Thymus (tissue), 11 donors: ENCODE data around the gene FGD5. TPM values are rescaled to one million over a fixed set of nuclear protein-coding genes. Genes with fewer than 3 reads are reported as not detected.

ENCODE experiments used
- DNase-seq, 9 donors: peaks; one replicate each; pipeline ENCODE4 v3.0.0-alpha.2; 2013; ENCODE audit warnings: low spot score in 9 of 9, low read depth in 6 of 9, missing footprints in 1 of 9
- H3K27ac ChIP-seq, 2 donors: one replicate each; pipeline ENCODE4 v1.5.1; 2013; ENCODE audit warnings: control low read depth in 1 of 2, low read depth in 1 of 2, low read length in 1 of 2, mild to moderate bottlenecking in 1 of 2, moderate library complexity in 1 of 2
- H3K27me3 ChIP-seq, 2 donors: one replicate each; pipeline ENCODE4 v1.5.1; 2013; ENCODE audit warnings: low read length in 1 of 2; ENCODE audit not compliant: control insufficient read depth in 2 of 2, insufficient read depth in 1 of 2
- H3K36me3 ChIP-seq, 2 donors: one replicate each; pipeline ENCODE4 v1.5.1; 2013; ENCODE audit warnings: low read length in 1 of 2, mild to moderate bottlenecking in 1 of 2, moderate library complexity in 1 of 2; ENCODE audit not compliant: control insufficient read depth in 2 of 2, insufficient read depth in 2 of 2
- H3K4me1 ChIP-seq, 2 donors: one replicate each; pipeline ENCODE4 v1.5.1; 2013; ENCODE audit warnings: low read length in 2 of 2; ENCODE audit not compliant: control insufficient read depth in 2 of 2, insufficient read depth in 2 of 2
- H3K4me3 ChIP-seq, 2 donors: one replicate each; pipeline ENCODE4 v1.5.1; 2013; ENCODE audit warnings: low read length in 2 of 2, control low read depth in 1 of 2, mild to moderate bottlenecking in 1 of 2
- H3K9me3 ChIP-seq, 2 donors: one replicate each; pipeline ENCODE4 v1.5.1; 2013; ENCODE audit warnings: low read length in 1 of 2, mild to moderate bottlenecking in 1 of 2; ENCODE audit not compliant: control insufficient read depth in 2 of 2, insufficient read depth in 1 of 2
- WGBS: extraction: QIAGEN DNeasy Blood & Tissue Kit; methylation state at CpG from one replicate; pipeline ENCODE4 v1.1.7; 2013; 5-methylcytosine and 5-hydroxymethylcytosine counted together
- polyA plus RNA-seq: library from polyadenylated mRNA; stranded (reverse); fragments of 200-250 nt; gene quantifications from one replicate; pipeline ENCODE4 v1.2.3, GENCODE V29; 2013
- total RNA-seq: library from RNA; stranded (reverse); fragments of 120-200 nt; gene quantifications from one replicate; pipeline ENCODE4 v1.2.4, GENCODE V29; 2013
- donor health status: healthy.

Gene FGD5
- total and polyA plus RNA-seq, 2 donors, result 2.0 to 2.9 TPM

DNA sequence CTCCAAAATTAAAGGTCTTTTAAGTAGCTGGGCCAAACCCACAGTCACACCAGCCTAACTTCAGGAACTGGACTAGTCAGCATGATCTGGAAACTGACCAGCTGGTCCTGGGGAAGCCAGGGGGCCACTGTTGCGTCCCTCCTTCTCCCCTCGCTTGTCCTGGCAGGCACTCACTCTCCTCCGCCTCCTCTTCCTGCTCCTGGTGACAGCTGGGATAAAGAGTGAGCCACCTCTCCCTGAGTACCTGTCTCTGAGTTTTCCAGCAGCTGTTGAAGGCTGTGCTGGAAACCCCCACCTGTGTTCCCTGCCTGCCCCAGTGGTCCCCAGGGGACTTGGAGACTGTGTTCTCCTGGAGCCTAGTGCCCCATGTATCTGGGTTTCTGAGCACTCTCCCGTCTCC, 56.0 kb downstream of the FGD5 start:
- Histone ChIP-seq H3K36me3 (no peaks in the 10 kb centered on the region), H3K4me1 (peaks cover 0 to 17% of the 10 kb centered on the region in 2 donors), H3K9me3 (no peaks in the 10 kb centered on the region), H3K27me3 (no peaks in the 10 kb centered on the region), H3K27ac (no peak overlapping the region), H3K4me3 (no peak overlapping the region)
- WGBS, result 86% methylated on average over 4 of the region's 4 CpGs
- no peak for DNase-seq

DNA sequence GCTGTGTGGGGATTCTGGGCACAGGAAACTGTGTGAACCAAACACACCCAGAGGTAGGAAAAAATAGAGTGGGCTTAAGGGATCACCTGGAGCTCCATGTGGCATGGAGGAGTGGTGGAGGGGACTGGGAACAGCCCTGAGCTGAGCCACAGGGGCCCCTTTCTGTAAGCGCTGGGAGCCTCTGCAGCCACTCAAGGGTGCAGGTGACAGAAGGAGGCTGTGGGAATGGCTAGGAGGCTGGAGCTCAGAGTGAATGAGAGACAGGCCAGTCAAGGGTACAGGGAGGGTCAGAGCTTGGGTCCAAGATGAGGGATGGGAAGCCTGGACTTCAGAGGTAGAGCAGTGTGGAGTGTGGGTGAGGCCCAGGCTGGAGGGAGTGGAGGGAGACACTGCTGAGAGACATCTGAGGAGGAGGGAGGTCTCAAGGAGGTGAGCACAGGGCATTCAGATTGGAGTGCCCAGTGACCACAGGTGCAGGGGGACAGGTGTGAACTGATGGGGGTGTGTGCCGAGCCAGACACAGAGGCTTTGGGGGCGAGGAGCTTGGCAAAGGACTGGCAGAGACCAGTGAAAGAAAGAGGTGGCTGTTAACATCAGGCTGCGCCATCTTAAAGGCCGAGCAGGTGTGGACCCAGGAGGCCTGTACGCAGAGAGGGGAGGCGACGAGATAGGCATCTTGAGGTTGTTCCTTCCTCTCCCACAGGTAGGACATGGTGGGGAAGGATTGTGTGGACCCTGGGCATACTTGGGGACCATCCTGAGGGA, 56.8 kb downstream of the FGD5 start:
- WGBS, result 90% methylated on average over 8 of the region's 8 CpGs
- Histone ChIP-seq H3K4me1 (peaks cover under 1 to 23% of the 10 kb centered on the region in 2 donors), H3K27ac (no peak overlapping the region), H3K36me3 (no peaks in the 10 kb centered on the region), H3K9me3 (no peaks in the 10 kb centered on the region), H3K4me3 (no peak overlapping the region), H3K27me3 (no peaks in the 10 kb centered on the region)
- DNase-seq, result no peak

DNA sequence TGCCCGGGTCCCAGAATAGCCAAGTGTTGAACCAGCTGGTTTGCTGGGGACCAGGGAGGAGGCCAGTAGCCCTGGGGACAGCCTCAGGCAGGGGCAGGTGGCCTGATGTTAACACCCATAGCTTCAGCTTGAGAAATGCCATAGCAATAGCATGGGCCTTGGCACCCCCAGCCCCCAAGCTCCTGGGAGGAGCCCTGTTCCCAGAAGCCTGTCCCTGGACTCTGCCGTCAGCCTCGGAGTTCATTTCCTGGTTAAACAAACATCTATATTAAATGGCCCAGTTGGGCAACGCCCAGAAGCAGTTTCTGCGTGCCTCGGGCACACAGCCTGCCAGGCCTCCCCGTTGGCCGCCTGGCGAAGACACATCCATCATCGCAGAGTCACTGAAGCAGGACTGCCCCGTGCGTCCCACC, 58.2 kb downstream of the FGD5 start:
- Histone ChIP-seq H3K36me3 (no peaks in the 10 kb centered on the region), H3K9me3 (no peaks in the 10 kb centered on the region), H3K27me3 (no peaks in the 10 kb centered on the region), H3K4me1 (peaks cover 13 to 37% of the 10 kb centered on the region in 2 donors), H3K4me3 (no peak overlapping the region), H3K27ac (no peak overlapping the region)
- no peak for DNase-seq
- WGBS, result 93% methylated on average over 12 of the region's 12 CpGs

DNA sequence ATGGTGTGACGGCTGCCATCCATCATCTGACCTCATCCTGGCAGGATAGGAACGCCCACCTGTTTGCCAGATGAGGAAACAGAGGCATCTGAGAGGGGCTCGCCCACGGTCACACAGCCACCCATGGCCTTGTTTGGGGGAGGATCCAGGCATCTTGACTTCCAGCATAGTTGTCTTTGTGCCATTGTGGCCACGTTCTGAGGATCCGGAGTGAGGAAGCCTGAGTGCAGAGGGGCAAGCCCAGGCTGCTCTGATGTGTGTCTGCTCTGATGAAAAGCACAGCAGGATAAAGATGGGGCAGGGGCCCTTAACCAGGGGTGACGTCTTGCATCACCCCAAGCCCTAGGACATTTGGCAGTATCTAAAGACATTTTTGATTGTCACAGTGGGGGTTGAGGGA, 58.7 kb downstream of the FGD5 start:
- Histone ChIP-seq H3K4me1 (peaks cover 17 to 42% of the 10 kb centered on the region in 2 donors), H3K27ac (no peak overlapping the region)

DNA sequence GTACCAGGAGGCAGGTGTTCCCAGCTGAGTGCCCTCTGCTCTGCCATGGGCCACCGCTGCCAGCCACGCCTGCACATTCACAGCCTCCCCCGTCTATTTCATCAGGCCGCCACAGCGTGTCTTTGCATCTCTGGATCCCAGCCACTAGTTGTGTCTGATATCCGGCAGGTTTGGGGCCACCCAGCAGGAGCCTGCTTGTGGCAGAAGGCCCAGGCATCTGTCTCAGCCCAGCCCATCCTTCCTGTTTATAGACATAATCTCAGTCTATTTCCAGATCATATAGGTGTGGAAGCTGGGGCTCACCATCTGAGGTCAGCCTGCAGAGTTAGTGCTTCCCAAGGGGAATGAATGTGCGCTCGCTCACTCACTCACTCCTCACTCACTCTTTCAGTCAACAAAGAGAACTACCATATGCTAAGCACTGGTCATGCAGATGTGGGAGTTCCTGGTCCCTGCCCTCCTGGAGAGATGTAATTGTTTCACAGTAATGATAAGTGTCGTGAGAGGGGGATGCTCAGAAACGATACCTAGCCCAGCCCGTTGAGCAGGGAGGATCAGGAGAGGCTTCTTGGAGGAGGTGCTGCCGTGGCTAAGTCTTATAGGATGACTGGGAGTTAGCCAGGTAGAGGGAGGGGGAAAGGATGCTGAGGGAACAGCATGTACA, 60.6 kb downstream of the FGD5 start:
- 57% methylated on average over 12 of the region's 12 CpGs for WGBS
- H3K9me3 ChIP-seq, result no peaks in the 10 kb centered on the region
- no peak overlapping the region for H3K4me3 ChIP-seq
- H3K4me1 ChIP-seq, result peaks cover 27 to 61% of the 10 kb centered on the region in 2 donors
- H3K27ac ChIP-seq, result no peak overlapping the region
- DNase-seq, result peak in 1 of 9 donors; percentile 55
- H3K27me3 ChIP-seq, result no peaks in the 10 kb centered on the region
- H3K36me3 ChIP-seq, result no peaks in the 10 kb centered on the region

More for the DNA sequence above, 58.7 kb downstream of the FGD5 start:
- Histone ChIP-seq H3K4me3 (no peak overlapping the region), H3K27me3 (no peaks in the 10 kb centered on the region), H3K36me3 (no peaks in the 10 kb centered on the region), H3K9me3 (no peaks in the 10 kb centered on the region)
- 88% methylated on average over 7 of the region's 7 CpGs for WGBS
- no peak for DNase-seq

DNA sequence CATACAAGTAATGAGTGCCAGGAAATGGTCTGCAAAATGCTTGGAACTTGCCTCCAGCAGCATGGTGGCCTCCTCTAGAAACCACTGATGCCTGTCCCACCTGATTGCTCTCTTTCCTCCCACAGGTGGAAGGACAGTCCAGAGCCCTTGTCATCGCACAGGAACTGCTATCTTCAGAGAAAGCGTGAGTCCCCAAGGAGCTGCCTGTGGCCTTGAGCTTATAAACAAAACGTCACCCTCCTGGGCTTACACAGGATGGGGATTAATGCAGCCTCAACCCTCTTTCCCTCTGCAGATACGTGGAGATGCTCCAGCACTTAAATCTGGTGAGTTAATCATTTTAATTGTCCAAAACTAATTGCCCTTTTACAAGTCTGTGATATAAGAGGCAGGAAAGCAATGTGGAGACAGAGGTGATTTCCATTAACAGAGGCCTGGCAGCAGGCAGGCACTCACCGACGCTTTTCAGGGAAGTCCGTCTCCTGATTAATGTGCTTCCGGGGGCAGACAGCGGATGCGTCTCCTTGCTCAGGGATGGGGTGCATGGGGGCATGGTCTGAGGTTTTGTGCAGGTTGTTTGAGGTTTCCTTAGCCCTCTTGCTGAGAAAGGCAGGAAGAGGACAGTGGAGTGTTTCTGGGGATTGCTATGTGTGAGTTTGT, 61.8 kb downstream of the FGD5 start:
- Histone ChIP-seq H3K27ac (peak overlapping the region in 1 of 2 donors; percentile 38), H3K9me3 (no peaks in the 10 kb centered on the region), H3K27me3 (no peaks in the 10 kb centered on the region), H3K4me1 (peaks cover 39 to 71% of the 10 kb centered on the region in 2 donors), H3K36me3 (no peaks in the 10 kb centered on the region), H3K4me3 (no peak overlapping the region)
- peak in 1 of 9 donors; percentile 41 for DNase-seq
- 31% methylated on average over 10 of the region's 10 CpGs for WGBS

DNA sequence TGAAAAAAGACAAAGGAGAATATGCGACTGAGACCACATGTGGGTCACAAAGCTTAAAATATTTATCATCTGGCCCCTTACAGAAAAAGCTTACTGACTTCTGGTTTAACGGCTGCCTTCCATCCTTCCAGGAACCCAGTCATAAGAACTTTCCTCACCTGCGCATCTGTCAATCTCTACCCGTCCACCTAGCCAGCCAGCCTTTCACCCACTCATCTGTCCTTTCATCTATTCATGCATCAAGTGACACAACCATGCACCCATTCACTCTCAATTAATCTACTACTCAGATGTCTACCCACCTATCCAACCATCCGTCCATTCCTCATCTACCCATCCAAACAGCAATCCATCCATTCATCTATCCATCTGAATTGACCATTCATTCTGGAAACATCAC, 64.5 kb downstream of the FGD5 start:
- no peak for DNase-seq
- H3K9me3 ChIP-seq, result no peaks in the 10 kb centered on the region
- peaks cover 48 to 80% of the 10 kb centered on the region in 2 donors for H3K4me1 ChIP-seq
- no peaks in the 10 kb centered on the region for H3K27me3 ChIP-seq
- H3K36me3 ChIP-seq, result no peaks in the 10 kb centered on the region
- H3K4me3 ChIP-seq, result no peak overlapping the region
- H3K27ac ChIP-seq, result no peak overlapping the region
- WGBS, result 64% methylated on average over 5 of the region's 5 CpGs

DNA sequence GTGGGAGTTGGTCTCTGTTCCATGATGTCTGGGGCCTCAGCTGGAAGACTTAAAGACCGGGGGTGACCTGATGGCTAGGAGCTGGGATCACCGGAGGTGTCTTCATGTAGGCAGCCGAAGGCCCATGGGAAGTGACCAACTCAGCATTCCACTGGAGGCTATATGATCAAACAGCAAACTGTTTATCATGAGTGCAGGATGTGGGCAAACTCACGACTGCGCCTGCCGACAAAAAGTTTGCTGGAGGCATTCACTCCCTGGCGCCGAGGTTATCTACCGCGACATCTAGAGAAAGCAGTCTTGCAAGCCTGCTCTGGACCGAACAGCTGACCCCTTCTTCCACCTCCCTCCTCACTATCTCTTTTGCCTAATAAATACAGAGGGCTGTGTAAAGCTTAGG, 65.9 kb downstream of the FGD5 start:
- peaks cover 48 to 71% of the 10 kb centered on the region in 2 donors for H3K4me1 ChIP-seq
- DNase-seq, result peak in 3 of 9 donors; percentile 41 to 73 (median 42)
- no peaks in the 10 kb centered on the region for H3K27me3 ChIP-seq
- WGBS, result 13% methylated on average over 11 of the region's 11 CpGs
- H3K4me3 ChIP-seq, result no peak overlapping the region
- peak overlapping the region in 1 of 2 donors; percentile 20 for H3K27ac ChIP-seq
- H3K9me3 ChIP-seq, result no peaks in the 10 kb centered on the region
- no peaks in the 10 kb centered on the region for H3K36me3 ChIP-seq

DNA sequence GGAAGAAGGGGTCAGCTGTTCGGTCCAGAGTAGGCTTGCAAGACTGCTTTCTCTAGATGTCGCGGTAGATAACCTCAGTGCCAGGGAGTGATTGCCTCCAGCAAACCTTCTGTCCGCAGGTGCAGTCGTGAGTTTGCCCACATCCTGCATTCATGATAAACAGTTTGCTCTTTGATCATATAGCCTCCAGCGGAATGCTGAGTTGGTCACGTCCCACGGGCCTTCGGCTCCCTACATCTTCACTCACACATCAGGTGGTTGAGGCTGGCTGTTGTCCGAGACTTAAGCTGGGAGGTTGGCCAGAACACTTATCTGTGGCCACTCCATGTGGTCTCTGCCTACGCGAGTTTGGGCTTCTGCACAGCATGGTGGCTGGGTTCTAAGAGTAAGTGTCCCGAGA, 66.5 kb downstream of the FGD5 start:
- H3K27me3 ChIP-seq, result no peaks in the 10 kb centered on the region
- H3K36me3 ChIP-seq, result no peaks in the 10 kb centered on the region
- 17% methylated on average over 13 of the region's 13 CpGs for WGBS
- no peaks in the 10 kb centered on the region for H3K9me3 ChIP-seq
- H3K4me3 ChIP-seq, result no peak overlapping the region
- peak overlapping the region; percentile 20 for H3K27ac ChIP-seq
- H3K4me1 ChIP-seq, result peaks cover 48 to 66% of the 10 kb centered on the region in 2 donors
- DNase-seq, result peak in 4 of 9 donors; percentile 23 to 76 (median 44)
